HG03097 (cell line): ENCODE data around the gene RIPOR2.

ENCODE experiments used
- ATAC-seq: cut with Tn5 transposase; IDR thresholded peaks from one replicate; pipeline ENCODE4 v1.9.1; 2021; ENCODE audit not compliant: unreplicated experiment, low FRiP score

Gene RIPOR2

GRCh38 chr6:24856901-24857670, 78.7 kb downstream of the RIPOR2 start:
- no peak for ATAC-seq

GRCh38 chr6:24856246-24856599, 79.5 kb downstream of the RIPOR2 start:
- ATAC-seq, result no peak

GRCh38 chr6:24855395-24856245, 80.1 kb downstream of the RIPOR2 start:
- no peak for ATAC-seq

- no peak for ATAC-seq
These were observed 81.6 kb downstream of the RIPOR2 start for GRCh38 chr6:24854077-24854666.

GRCh38 chr6:24851086-24851485, 84.7 kb downstream of the RIPOR2 start:
- ATAC-seq, result no peak

GRCh38 chr6:24849713-24850112, 86.0 kb downstream of the RIPOR2 start:
- no peak for ATAC-seq

DNA sequence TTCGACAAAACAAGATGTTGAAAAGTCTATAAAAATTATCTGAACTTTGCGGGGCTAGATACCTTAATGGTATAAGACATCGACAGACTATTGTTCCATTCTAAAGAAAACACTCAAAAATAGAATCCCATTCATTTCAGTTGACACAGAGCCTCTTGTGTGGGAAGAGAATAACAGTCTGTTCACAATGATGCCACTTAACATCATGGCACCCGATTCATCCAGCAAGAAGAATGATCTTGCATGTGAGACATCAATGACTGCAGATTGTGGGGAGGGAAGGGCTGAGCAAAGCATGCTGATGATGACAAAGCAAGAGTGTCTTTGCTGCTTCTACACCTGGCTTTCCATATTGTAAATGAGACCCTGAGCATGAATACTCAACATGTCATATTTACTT, 87.3 kb downstream of the RIPOR2 start:
- ATAC-seq, result no peak

DNA sequence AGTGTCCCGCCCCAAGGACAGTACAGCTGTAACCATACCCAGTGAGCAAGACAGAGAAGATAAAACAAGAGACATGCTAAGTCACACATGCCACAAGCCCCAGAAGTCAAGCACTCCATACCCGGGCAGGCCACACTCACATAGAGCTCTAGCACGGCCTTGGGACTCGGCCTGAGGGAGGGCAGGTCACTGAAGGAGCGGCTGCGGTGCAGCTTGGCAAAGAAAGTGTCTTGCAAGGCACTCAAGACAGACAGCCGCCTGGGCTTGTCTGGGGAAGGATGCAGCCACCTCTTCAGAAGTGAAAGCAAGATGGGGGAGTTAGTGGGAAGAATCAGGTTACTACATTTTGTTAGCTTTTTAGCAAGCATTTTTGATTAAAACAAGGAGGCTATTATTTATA, 88.4 kb downstream of the RIPOR2 start:
- ATAC-seq, result no peak

DNA sequence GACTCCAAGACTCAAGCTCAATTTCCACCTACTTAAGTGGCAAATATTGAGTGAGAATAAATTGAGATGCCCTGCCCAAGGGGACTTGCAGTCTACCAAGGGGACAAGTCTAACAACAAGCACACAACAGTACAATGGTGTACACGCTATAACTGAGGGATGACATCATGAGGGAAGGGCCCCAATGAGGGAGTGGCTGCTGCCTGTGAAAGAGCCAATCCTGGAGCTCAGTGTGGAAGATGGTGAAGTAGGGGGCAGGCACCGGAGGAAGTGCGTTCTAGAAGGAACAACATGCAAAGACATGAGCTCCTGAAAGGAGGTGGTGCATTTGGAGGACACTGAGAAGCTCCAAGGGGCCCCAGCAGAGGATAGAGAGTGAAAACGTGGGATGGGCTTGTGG, 90.2 kb downstream of the RIPOR2 start:
- no peak for ATAC-seq

DNA sequence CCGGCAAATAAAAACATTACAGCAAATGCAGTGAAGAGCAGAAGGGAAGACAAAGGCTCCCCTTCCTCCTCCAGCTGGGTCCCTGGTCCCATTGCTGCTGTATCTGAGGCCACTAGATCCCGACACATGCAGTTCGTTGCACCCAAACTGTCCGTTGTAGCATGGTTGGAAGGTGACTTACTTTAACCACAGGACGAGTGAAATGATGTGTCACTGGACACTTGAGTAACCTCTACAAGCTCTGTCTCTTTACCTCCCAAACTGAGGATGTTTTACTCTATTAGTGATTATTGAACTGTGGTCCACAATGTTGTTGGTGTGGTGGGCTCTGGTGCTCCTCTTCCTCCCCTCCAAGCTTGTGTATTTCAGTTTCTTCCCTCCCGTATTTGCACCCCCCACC, 90.9 kb downstream of the RIPOR2 start:
- ATAC-seq, result no peak

GRCh38 chr6:24844061-24844460, 91.7 kb downstream of the RIPOR2 start:
- ATAC-seq, result no peak

GRCh38 chr6:24840187-24840586, 95.6 kb downstream of the RIPOR2 start:
- ATAC-seq, result no peak

GRCh38 chr6:24838994-24839393, 96.8 kb downstream of the RIPOR2 start:
- no peak for ATAC-seq

GRCh38 chr6:24838081-24838480, 97.7 kb downstream of the RIPOR2 start:
- ATAC-seq, result no peak

DNA sequence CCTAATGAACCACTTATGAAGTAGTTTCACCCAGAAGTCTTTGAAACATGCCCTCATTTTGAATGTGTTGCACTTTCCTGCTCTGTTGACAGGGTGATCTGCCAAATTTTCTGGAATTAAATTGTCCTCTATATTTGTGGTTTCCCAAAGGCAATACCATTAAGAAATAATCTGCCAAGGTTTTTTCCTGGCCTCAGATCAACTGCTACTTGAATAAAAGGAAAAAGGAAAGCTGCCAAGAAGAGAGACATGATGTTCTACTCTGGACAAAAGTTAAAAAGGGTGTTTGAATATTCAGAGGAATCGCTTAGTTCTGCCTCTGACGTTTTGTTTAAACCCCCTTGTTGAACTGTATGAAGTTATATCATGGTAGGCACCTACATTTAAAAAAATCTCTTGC, 99.7 kb downstream of the RIPOR2 start:
- ATAC-seq, result no peak

DNA sequence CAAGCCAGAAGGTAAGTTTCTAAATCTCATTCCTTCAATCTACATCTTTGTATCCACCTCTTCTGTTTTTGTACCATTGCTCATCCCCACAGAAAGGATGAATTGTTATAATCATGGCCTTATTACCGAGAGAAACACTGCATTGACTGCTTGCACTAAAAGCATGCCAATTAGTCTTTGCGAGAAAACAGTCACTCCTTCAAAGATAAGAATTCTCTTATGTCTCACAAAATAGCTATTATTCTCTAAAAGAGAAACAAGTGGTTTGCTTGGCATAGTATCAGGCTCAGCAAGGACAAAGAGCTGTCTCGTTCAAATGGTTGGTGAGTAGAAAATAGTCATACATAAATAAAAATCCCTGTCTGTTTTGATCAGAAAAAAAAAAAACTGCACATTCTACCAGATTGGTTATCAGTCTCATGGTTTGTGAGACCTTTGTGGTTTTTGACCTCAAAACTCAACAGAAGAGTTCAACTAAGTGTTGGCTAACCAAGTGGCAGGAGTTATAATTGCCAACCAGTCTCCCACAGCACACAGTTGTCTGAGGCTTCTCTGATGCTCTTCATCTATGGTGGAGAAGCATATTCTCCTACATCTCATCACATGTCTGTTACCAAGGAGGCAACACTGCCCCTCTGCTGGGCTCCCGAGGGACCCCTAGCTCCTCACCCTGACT, 101.9 kb downstream of the RIPOR2 start:
- no peak for ATAC-seq

DNA sequence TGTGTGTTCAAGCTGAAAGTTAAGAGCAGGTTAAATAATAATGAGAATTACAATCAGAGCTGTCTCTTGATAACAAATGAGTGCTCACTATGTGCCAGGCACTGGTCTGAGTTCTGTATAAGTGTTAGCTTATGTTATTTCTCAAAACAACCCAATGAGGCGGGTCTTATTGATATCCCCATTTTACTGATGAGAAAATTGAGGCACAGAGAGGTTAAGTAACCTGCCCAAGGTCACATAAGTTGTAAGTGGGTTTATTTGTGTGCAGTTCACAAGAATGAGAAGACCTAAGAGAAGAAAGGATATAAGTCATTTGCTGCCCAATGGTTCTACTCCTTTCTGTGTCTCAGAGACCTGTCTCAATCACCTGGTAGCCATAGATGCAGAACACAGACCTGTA, 103.0 kb downstream of the RIPOR2 start:
- ATAC-seq, result no peak

GRCh38 chr6:24831771-24832716, 103.7 kb downstream of the RIPOR2 start:
- ATAC-seq, result no peak

DNA sequence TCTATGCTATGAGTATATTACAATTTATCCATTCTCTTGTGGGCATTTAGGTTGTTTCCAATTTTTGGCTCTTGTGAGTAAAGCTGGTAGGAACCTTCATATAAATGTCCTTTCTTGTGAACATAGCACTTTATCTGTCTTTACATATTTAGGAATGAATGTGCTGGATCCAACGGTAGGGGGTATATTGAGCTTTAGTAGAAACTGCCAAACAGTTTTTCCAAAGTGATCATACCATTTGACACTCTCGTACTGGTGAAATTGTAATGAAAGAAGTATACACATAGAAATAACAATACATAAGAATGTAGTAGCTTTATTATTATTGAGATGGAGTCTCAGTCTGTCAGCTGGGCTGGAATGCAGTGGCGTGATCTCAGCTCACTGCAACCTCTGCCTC, 106.1 kb downstream of the RIPOR2 start:
- no peak for ATAC-seq

DNA sequence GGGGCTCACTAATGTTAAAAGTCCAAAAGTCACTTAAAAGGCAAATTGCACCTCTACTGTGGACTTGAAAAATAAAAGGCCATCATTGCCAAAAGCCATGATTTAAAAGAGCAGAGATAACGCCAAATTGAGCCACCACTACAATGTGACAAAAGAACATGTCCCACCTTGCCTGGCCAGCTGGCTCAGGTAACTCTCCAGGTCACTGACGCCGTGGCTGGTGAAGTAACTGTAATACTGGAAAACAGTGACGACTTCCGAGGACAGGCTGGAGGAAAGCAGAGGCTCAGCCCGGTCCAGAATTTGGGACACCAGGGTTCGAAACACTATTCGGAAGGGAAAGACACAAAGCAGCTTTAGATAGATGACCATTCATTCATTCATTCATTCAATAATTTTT, 107.8 kb downstream of the RIPOR2 start:
- no peak for ATAC-seq
